HepG2 (cell line): ENCODE results near the gene PREX1. TPM values are rescaled to one million over a fixed set of nuclear protein-coding genes. Genes with fewer than 3 reads are reported as not detected.

Experiments
- ATAC-seq: fragments of 200-7000 bp; cut with Tn5 transposase; 3 replicates; pipeline ENCODE4 v1.9.1; 2020; ENCODE audit warnings: mild to moderate bottlenecking, moderate library complexity
- BruUV-seq: library from RNA; stranded (reverse); fragments of 400-500 nt; replicated peaks from 2 replicates; lab custom pipeline; 2021; lab: Mats Ljungman, UMichigan
- CTCF ChIA-PET: fragments of 300-600 bp; formaldehyde crosslinking; extraction: SDS; loops from one replicate; lab custom pipeline; 2021; ENCODE audit warnings: low total read pairs, inconsistent platforms, low intra/inter-chr PET ratio; lab: Yijun Ruan, JAX
- POLR2A ChIA-PET: fragments of 350-600 bp; sonication (Branson Sonifier 250); formaldehyde crosslinking; loops from one replicate; lab custom pipeline; 2020; ENCODE audit warnings: antibody characterized with exemption, inconsistent platforms; lab: Yijun Ruan, JAX
- DNase-seq: peaks from one replicate; pipeline ENCODE4 v3.0.0-alpha.2; 2015; ENCODE audit warnings: low spot score
- FAIRE-seq: peaks from 3 replicates; lab custom pipeline; 2011; peaks lifted over from hg19 to GRCh38; lab: Jason Lieb, UNC
- H2AFZ ChIP-seq: one replicate; pipeline ENCODE4 v1.6.1; 2011; ENCODE audit warnings: low read length, inconsistent platforms
- H3K27ac ChIP-seq: fragments of 300-600 bp; 3 replicates; pipeline ENCODE4 v1.8.0; 2011; ENCODE audit warnings: mixed run types, mild to moderate bottlenecking, mixed read lengths, low read length, inconsistent platforms; ENCODE audit not compliant: insufficient read depth; ENCODE audit errors: extremely low read length
- H3K27me3 ChIP-seq, 2 experiments: fragments of 200-600 bp in 1 of 2; 2 replicates in 1 of 2; 3 replicates in 1 of 2; pipeline versions ENCODE4 v1.6.0 to v1.8.0; 2011; ENCODE audit warnings: low read length in 2 of 2, mild to moderate bottlenecking in 2 of 2, moderate library complexity in 2 of 2, inconsistent platforms in 1 of 2; ENCODE audit not compliant: insufficient read depth in 2 of 2, control insufficient read depth in 1 of 2
- H3K36me3 ChIP-seq, 2 experiments: fragments of 200-600 bp in 1 of 2; replicated peaks in 1 of 2; 2 replicates in 1 of 2; 3 replicates in 1 of 2; pipeline versions ENCODE4 v1.5.1 to v1.8.0; 2011; ENCODE audit warnings: low read length in 2 of 2, inconsistent platforms in 1 of 2; ENCODE audit not compliant: insufficient read depth in 2 of 2, control insufficient read depth in 1 of 2
- H3K4me1 ChIP-seq: 2 replicates; pipeline ENCODE4 v1.5.1; 2012; ENCODE audit warnings: low read length, inconsistent platforms; ENCODE audit not compliant: insufficient read depth
- H3K4me2 ChIP-seq: 2 replicates; pipeline ENCODE4 v1.6.0; 2011; ENCODE audit warnings: low read depth, low read length, inconsistent platforms
- H3K4me3 ChIP-seq, 3 experiments: fragments of 200-600 bp in 1 of 3; sonication (generic), shearing (Covaris generic) in 1 of 3; replicated peaks in 1 of 3; 2 replicates each; pipeline ENCODE4 v1.5.1; 2011 to 2016; ENCODE audit warnings: low read length in 3 of 3, inconsistent platforms in 2 of 3, low read depth in 2 of 3, mild to moderate bottlenecking in 2 of 3, control low read depth in 1 of 3, mixed read lengths in 1 of 3; ENCODE audit not compliant: insufficient read depth in 1 of 3
- H3K79me2 ChIP-seq: one replicate; pipeline ENCODE4 v1.6.1; 2011; ENCODE audit warnings: low read length, inconsistent platforms; ENCODE audit not compliant: insufficient read depth
- H3K9ac ChIP-seq: 2 replicates; pipeline ENCODE4 v1.6.0; 2011; ENCODE audit warnings: mild to moderate bottlenecking, low read depth, low read length, inconsistent platforms; ENCODE audit not compliant: insufficient read depth
- H3K9me3 ChIP-seq: 2 replicates; pipeline ENCODE4 v1.5.1; 2012; ENCODE audit warnings: mild to moderate bottlenecking, low read length
- H4K20me1 ChIP-seq: 2 replicates; pipeline ENCODE4 v1.6.0; 2011; ENCODE audit warnings: inconsistent platforms, mild to moderate bottlenecking, low read length, moderate library complexity; ENCODE audit not compliant: insufficient read depth
- CBX5 ChIP-seq: sonication (generic); formaldehyde crosslinking; IDR thresholded peaks from 2 replicates; pipeline ENCODE4 v1.4.0; 2020; ENCODE audit warnings: missing genetic modification reagents, borderline replicate concordance
- GATAD2A ChIP-seq: IDR thresholded peaks from 2 replicates; pipeline ENCODE4 v1.6.1; 2016
- TMF1 ChIP-seq: sonication (generic); formaldehyde crosslinking; IDR thresholded peaks from 2 replicates; pipeline ENCODE4 v1.8.1; 2022; ENCODE audit warnings: low read depth, missing genetic modification reagents
- WGBS: methylation state at CpG from one replicate; pipeline ENCODE4 v1.1.6; 2017; ENCODE audit warnings: low lambda C conversion rate; 5-methylcytosine and 5-hydroxymethylcytosine counted together
- in situ Hi-C: cut with HindIII; loops from 2 replicates; pipeline ENCODE4 v1.10.0; 2017; ENCODE audit warnings: low pct_unique_long_range_greater_than_20kb; ENCODE audit not compliant: extremely low pct_ligation_motif_present
- intact Hi-C: fragments of 100-400 bp; cut with micrococcal nuclease; formaldehyde crosslinking; loops from one replicate; pipeline ENCODE4 v1.10.0; 2022; ENCODE audit not compliant: unreplicated experiment
- polyA plus RNA-seq, 8 experiments: library from polyadenylated mRNA; depleted of rRNA in 3 of 8; stranded (reverse) in 7 of 8; unstranded in 1 of 8; fragments of >200 nt; fragmentation: Illumina TruSeq in 4 of 8; extraction: Trizol in 4 of 8; gene quantifications; 2 replicates each; pipeline versions ENCODE4 v1.2.1 to v1.2.3, GENCODE V29; 2011 to 2016; ENCODE audit warnings: low read depth in 4 of 8, missing spikeins in 1 of 8, mixed read lengths in 1 of 8; ENCODE audit not compliant: insufficient read depth in 1 of 8
- total RNA-seq, 5 experiments: library from RNA; depleted of rRNA; stranded (reverse); fragments of >200 nt; fragmentation: Illumina TruSeq; extraction: Trizol; gene quantifications; 2 replicates each; pipeline ENCODE4 v1.2.3, GENCODE V29; 2016; ENCODE audit warnings: low read depth in 1 of 5
- TF ChIP-seq, protein P1 (sequence below): sonication (generic); formaldehyde crosslinking; IDR thresholded peaks from 2 replicates; pipeline ENCODE4 v1.5.0; 2020; ENCODE audit warnings: mild to moderate bottlenecking, missing genetic modification reagents
- TF ChIP-seq, protein P2 (sequence below): sonication (generic); formaldehyde crosslinking; IDR thresholded peaks from 2 replicates; pipeline ENCODE4 v1.4.0; 2020; ENCODE audit warnings: low read depth, mild to moderate bottlenecking, missing genetic modification reagents

Gene PREX1
- total and polyA plus RNA-seq, 2 of the 13 experiments (the other 11 are each of a cell fraction or from before 2014, with no cell fraction given) = 0.02 to 0.04 TPM

DNA sequence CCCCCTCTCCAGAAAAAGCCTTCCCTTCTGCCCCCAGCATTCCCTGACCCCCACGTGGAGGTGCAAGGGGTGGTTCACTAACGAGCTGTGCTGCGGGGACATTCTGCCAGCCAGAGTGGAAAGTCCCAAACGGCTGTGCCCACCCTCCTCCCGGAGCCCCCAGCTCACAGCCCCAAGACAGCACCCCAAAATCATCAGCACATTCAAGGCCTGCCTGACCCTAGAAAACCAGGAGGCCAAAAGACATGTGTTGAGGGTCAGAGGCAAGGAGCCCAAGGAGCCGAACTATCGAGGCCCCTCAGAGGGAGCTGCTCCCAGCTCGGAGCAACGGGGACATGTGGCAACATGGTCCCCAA is 197.9 kb downstream of the PREX1 start:
- no peak overlapping the region for H3K4me2 ChIP-seq
- intact Hi-C loops = no loop called here

More for the DNA sequence above, 197.9 kb downstream of the PREX1 start:
- CTCF ChIA-PET = no interaction called here
- no peak overlapping the region for H3K4me3 ChIP-seq
- 22% methylated on average over 9 of the region's 9 CpGs for WGBS
- H3K4me1 ChIP-seq = peaks cover 21% of the 10 kb centered on the region
- H3K9me3 ChIP-seq = no peaks in the 10 kb centered on the region
- H3K27me3 ChIP-seq = peaks cover 3 to 33% of the 10 kb centered on the region in 2 experiments; a peak in 3 of 5 replicates
- no peaks in the 10 kb centered on the region for H3K79me2 ChIP-seq
- no peak for DNase-seq
- in situ Hi-C loops = no loop called here
- TF ChIP-seq, protein P1, sequence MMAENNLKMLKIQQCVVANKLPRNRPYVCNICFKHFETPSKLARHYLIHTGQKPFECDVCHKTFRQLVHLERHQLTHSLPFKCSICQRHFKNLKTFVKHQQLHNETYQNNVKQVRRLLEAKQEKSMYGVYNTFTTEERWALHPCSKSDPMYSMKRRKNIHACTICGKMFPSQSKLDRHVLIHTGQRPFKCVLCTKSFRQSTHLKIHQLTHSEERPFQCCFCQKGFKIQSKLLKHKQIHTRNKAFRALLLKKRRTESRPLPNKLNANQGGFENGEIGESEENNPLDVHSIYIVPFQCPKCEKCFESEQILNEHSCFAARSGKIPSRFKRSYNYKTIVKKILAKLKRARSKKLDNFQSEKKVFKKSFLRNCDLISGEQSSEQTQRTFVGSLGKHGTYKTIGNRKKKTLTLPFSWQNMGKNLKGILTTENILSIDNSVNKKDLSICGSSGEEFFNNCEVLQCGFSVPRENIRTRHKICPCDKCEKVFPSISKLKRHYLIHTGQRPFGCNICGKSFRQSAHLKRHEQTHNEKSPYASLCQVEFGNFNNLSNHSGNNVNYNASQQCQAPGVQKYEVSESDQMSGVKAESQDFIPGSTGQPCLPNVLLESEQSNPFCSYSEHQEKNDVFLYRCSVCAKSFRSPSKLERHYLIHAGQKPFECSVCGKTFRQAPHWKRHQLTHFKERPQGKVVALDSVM (CRISPR knock-in tag) = no peak
- no peak for TF ChIP-seq CBX5 (CRISPR knock-in tag)
- no peak for TF ChIP-seq GATAD2A (CRISPR knock-in tag)
- TF ChIP-seq TMF1 (CRISPR knock-in tag) = no peak
- TF ChIP-seq, protein P2, sequence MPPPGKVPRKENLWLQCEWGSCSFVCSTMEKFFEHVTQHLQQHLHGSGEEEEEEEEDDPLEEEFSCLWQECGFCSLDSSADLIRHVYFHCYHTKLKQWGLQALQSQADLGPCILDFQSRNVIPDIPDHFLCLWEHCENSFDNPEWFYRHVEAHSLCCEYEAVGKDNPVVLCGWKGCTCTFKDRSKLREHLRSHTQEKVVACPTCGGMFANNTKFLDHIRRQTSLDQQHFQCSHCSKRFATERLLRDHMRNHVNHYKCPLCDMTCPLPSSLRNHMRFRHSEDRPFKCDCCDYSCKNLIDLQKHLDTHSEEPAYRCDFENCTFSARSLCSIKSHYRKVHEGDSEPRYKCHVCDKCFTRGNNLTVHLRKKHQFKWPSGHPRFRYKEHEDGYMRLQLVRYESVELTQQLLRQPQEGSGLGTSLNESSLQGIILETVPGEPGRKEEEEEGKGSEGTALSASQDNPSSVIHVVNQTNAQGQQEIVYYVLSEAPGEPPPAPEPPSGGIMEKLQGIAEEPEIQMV (CRISPR knock-in tag) = no peak
- TF ChIP-seq, all 625 proteins: peak for 0
- no peak overlapping the region for H3K27ac ChIP-seq
- no TSS peak for BruUV-seq
- no peaks in the 10 kb centered on the region; the same call in 1 of the 2 replicates for H4K20me1 ChIP-seq
- no peak overlapping the region for H2AFZ ChIP-seq
- POLR2A ChIA-PET = no interaction called here
- ATAC-seq = no peak
- no peak for FAIRE-seq
- no peaks in the 10 kb centered on the region for H3K36me3 ChIP-seq
- no peak overlapping the region for H3K9ac ChIP-seq
